HG02798 (cell line): ENCODE results near the gene ACOX3.
A peak's percentile ranks its signal among the peaks of the same experiment; 100 is the strongest.
"Not testable (repeated sequence)": the region's sequence is repeated elsewhere in the genome, so short reads cannot be mapped to it uniquely, and the experiment has no call there.

ENCODE experiments used
- ATAC-seq: cut with Tn5 transposase; IDR thresholded peaks from one replicate; pipeline ENCODE4 v1.9.1; 2021; ENCODE audit warnings: mild to moderate bottlenecking; ENCODE audit not compliant: unreplicated experiment, poor library complexity

Gene ACOX3

GRCh38 chr4:8407756-8408155 is 32.8 kb downstream of the ACOX3 start:
- no peak for ATAC-seq

- ATAC-seq = no peak
These were observed 33.2 kb downstream of the ACOX3 start for GRCh38 chr4:8407316-8407715.

- not testable (repeated sequence) for ATAC-seq
These were observed 33.6 kb downstream of the ACOX3 start for GRCh38 chr4:8406887-8407286.

GRCh38 chr4:8405516-8405875 is 35.0 kb downstream of the ACOX3 start:
- ATAC-seq = no peak

GRCh38 chr4:8404791-8405515 is 35.6 kb downstream of the ACOX3 start:
- ATAC-seq = no peak

GRCh38 chr4:8403976-8404375 is 36.5 kb downstream of the ACOX3 start:
- ATAC-seq = no peak

- ATAC-seq = no peak
These were observed 37.3 kb downstream of the ACOX3 start for GRCh38 chr4:8403173-8403753.

- ATAC-seq = no peak
These were observed 37.9 kb downstream of the ACOX3 start for GRCh38 chr4:8402640-8403039.

GRCh38 chr4:8402181-8402597 is 38.3 kb downstream of the ACOX3 start:
- no peak for ATAC-seq

GRCh38 chr4:8401665-8402064 is 38.9 kb downstream of the ACOX3 start:
- ATAC-seq = no peak

GRCh38 chr4:8400632-8401325 is 39.7 kb downstream of the ACOX3 start:
- ATAC-seq = no peak

GRCh38 chr4:8399298-8399697 is 41.2 kb downstream of the ACOX3 start:
- no peak for ATAC-seq

- no peak for ATAC-seq
These were observed 42.2 kb downstream of the ACOX3 start for GRCh38 chr4:8398347-8398746.

- ATAC-seq = no peak
These were observed 43.6 kb downstream of the ACOX3 start for GRCh38 chr4:8396762-8397406.

- ATAC-seq = no peak
These were observed 44.8 kb downstream of the ACOX3 start for GRCh38 chr4:8395504-8396296.

- no peak for ATAC-seq
These were observed 45.7 kb downstream of the ACOX3 start for GRCh38 chr4:8394806-8395205.

GRCh38 chr4:8394061-8394519 is 46.4 kb downstream of the ACOX3 start:
- no peak for ATAC-seq

- no peak for ATAC-seq
These were observed 46.9 kb downstream of the ACOX3 start for GRCh38 chr4:8393593-8394038.

GRCh38 chr4:8392591-8393190 is 47.8 kb downstream of the ACOX3 start:
- ATAC-seq = no peak

GRCh38 chr4:8391972-8392371 is 48.6 kb downstream of the ACOX3 start:
- ATAC-seq = peak; percentile 82
